HG03196 (cell line): ENCODE results near the gene WDR5.

Experiments used
- ATAC-seq: cut with Tn5 transposase; IDR thresholded peaks from one replicate; pipeline ENCODE4 v1.9.1; 2021; ENCODE audit not compliant: unreplicated experiment

Gene WDR5

GRCh38 chr9:134185536-134186011 is 49.7 kb downstream of the WDR5 start:
- no peak for ATAC-seq

GRCh38 chr9:134186471-134187109 is 50.7 kb downstream of the WDR5 start:
- no peak for ATAC-seq

- ATAC-seq, result no peak
These were observed 51.2 kb downstream of the WDR5 start for GRCh38 chr9:134187110-134187531.

GRCh38 chr9:134187891-134188385 is 52.1 kb downstream of the WDR5 start:
- no peak for ATAC-seq

DNA sequence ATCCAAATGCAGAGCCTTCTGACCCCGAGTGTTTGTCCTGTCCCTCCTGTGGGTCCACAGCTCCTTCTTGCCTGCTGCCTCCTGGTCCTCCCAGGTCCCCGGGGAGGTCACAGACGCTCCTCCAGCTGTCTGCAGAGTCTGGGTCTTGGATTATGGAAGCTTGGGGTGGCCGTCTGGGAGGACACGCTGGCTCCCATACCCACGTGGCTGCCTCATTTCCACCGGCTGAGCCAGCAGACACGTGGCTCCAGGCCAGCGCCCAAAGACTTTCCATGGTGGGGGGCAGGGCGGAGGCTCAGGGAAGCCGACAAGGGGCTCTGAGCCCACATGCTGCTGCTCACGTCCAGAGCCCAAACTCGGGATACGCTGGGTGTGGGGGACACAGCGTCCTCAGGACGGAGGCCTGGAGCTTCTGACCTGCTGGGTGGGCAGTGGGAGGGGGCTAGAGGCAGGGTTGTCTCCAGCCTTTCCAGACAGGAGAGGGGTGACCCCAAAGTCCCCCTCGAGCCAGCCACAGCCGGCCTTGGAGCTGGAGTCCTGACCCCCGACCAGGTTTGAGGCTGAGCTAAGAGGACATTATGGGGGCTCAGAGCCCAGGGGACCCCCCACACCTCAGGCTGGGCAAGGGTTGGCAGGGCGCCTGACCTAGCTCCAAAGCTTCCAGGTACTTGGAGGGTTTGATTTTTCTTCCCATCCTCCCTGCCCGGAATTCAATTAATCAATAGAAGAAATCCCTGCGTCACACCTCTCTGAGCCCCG is 52.7 kb downstream of the WDR5 start:
- ATAC-seq, result no peak

GRCh38 chr9:134189145-134189469 is 53.2 kb downstream of the WDR5 start:
- ATAC-seq, result no peak

DNA sequence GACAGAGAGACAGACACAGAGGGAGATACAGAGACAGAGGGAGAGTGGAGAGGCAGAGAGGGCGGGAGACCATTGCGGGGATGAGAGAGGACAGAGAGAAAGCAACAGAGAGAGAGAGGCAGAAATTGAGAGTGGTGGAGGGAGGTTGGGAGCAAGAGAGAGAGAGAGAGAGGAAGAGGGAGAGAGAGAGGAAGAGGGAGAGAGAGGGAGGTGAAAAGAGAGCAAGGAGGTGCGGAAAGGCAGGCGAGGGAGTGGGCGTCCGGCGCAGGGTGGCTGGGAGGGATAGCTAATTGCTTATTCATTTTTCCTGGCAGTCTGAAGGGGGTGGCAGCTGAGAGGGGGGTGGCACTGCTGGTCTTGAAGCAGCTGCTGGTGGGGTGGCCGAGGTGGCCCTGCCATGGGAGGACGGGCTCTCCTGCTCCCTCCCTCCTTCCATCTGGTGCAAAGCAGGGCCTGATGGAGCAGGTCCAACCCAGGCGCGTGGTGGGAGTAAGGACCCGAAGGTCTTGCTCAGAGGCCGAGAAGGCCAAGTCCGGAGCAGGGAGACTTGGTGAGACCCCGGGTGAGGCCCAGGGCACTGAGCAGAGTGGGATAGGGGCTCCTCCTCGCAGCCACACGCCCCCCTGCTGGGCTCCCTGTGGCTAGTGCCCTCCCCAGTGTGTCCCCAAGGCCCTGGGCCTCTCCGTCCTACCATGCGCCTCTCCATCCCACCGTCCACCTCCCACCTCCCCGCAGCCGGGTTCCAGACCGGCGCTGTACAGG is 53.8 kb downstream of the WDR5 start:
- ATAC-seq, result no peak

DNA sequence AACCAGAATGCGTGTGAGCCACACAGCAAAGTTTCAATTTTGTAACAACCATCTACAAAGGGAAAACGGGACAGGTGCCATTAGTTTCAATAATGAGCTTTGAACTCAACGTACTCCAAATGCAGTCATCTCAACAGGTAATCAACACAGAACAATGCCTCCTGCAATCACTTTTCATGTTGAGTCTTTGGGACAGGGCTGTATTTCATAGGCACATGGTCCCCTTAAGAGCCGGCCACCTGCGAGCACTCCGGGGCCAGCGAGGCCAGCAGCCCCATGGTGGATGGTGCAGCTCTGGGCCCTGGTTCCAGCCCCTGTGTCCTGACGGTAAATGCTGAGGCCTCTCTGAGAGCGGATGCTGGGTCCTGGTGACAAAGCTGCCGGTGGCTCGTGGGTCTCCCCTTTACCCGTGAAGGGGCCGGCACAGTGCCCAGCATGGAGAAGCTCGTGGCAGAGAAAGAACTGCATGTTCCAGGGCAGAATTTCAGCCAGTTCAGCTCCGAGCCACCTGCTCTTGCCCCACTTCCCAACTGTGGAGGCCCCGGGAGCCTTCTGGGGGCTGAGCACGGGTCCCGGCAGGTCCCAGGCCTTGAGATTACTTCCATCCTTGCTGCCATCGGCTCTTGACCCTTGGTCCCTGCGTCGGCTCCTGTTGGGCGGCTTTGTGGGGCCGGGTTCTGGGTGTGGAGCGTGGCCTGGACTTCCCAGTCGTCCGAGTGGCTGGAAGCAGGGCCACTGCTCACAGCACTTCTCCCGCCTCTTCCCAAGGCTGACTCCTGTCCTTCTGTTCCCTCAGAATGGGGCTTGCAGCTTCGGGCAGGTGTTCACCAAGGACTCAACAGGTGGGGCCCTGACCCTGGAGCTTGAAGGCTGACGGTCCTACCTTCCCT is 54.6 kb downstream of the WDR5 start:
- no peak for ATAC-seq

- ATAC-seq, result no peak
These were observed 55.8 kb downstream of the WDR5 start for GRCh38 chr9:134191455-134192209.

GRCh38 chr9:134192311-134192950 is 56.5 kb downstream of the WDR5 start:
- ATAC-seq, result no peak

DNA sequence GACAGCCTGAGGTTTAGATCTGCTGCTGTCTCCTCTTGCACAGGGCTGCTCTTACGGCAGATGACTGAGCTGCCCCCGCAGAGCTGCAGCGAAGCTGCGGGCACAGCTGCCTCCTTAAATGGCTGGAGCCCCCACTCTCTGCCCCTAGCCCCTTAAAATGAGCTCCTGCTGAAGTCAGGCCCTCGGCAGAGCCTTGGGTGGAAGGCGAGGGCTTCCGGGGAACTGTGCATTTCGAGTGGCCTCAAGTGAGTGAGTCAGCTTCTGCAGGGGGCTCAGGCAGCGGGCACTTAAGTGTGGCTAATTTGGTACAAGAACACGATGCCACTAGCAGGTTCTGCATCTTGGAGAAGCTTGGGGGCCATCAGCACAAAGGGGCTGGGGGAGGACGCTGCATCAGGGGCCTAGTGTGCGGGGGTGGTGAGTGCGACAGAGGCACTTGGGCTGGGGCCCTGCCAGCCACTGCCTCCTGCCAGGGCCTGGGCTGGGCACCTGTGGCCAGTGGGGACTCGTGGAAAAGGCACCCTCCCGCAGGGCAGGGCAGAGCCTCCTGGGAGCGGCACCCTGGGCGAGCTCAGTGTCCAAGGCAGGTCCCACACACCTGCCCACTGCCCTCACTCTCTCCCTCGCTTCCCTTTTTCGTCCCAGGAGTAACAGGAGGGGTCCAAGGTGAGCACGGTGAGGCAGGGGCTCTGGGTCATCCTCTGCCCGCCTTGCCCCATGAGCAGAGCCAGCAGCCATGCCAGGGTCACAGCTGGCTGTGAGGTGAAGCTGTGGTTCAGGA is 57.3 kb downstream of the WDR5 start:
- no peak for ATAC-seq

DNA sequence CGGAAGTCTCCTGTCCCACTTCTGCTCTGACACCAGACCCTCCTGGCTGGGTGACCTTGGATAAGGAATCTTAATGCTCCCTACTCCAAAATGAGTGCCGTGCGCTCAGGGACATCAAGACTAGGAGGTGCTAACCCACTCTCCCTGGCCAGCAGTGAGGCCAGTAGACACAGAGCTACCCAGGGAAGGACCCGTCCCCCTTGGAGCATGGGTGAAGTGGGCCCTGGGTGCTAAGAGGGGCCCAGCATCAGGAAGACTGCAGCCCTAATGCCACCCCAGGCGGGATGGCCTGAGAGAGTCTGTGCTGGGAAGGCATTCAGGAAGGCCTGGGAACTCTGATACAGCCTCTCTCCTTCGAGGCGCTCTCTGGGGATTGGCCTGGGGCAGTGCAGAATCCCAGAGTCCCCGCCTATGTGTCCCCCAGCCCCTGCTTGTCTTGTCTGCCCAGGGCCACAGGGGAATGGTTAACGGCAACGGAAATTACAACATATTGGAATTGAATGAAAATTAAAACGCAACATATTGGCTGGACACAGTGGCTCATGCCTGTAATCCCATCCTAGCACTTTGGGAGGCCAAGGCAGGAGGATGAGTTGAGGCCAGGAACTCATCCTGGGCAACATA is 58.1 kb downstream of the WDR5 start:
- no peak for ATAC-seq

DNA sequence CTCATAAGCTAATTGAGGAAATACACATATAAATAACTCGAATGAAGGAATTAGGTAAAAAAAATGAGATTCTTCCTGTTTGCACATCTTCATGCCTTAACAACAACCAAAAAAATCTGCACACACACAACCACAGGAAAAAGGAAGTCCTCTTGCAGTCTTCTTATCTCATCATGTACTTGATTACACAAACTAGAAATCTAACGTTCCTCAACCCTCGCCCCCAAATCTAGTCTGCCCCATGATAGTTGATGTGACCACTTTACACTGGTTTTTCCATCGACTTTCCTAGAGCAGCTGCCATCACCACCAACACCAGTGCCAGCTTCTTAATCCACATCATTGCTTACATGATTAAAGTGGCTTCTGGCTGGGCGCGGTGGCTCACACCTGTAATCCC is 59.7 kb downstream of the WDR5 start:
- ATAC-seq, result no peak

DNA sequence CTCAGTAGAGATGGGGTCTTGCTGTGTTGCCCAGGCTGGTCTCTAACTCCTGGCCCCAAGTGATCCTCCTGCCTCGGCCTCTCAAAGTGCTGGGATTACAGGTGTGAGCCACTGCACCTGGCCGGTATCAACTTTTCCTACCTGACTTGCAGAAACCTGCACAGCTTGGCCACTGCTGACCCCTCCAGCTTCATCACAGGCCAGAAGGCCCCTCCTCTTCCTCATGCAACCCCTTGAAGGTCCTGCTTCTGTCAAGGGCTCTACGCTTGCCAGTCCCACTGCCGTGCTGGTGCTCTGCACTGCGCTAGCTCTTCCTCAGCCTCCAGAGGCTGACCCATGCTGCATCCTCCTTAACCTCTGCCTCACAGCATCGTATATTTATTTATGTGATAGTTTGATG is 61.0 kb downstream of the WDR5 start:
- no peak for ATAC-seq

DNA sequence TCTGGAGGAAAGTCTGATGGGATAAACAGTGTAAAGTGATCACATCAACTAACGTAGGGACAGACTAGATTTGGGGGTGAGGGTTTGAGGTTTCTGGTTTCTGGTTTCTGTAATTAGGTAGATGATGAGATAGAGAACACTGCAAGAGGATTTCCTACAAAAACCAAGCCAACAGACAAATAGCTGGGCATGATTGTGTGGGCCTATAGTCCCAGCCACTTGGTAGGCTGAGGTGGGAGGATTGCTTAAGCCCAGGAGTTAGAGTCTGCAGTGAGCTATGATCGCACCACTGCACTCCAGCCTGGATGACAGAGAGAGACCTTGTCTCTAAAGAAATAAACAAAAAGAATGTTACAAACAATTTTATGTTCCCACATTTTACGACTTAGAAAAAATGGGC is 62.9 kb downstream of the WDR5 start:
- no peak for ATAC-seq

DNA sequence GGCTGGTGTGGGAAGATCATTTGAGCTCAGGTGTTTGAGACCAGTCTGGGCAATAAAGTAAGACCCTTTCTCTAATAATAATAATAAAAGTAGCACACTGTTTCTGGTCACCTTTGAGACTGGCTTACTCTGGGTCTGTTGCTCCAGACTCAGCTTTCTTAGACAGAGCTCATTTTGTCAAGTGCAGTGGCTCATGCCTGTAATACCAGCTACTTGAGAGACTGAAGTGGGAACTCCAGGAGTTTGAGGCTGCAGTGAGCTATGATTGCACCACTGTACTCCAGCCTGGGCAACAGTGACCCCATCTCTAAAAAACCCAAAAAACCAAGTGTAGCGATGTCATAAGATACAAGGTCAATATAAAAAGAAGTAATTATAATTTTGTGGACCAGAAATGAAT is 64.8 kb downstream of the WDR5 start:
- ATAC-seq, result no peak

- ATAC-seq, result no peak
These were observed 67.3 kb downstream of the WDR5 start for GRCh38 chr9:134203224-134203623.

GRCh38 chr9:134204041-134204440 is 68.2 kb downstream of the WDR5 start:
- no peak for ATAC-seq
